ENCODE measurements around the gene PFKL.
"Not testable (repeated sequence)": the region's sequence is repeated elsewhere in the genome, so short reads cannot be mapped to it uniquely, and the experiment has no call there.

PFKL gene

DNA sequence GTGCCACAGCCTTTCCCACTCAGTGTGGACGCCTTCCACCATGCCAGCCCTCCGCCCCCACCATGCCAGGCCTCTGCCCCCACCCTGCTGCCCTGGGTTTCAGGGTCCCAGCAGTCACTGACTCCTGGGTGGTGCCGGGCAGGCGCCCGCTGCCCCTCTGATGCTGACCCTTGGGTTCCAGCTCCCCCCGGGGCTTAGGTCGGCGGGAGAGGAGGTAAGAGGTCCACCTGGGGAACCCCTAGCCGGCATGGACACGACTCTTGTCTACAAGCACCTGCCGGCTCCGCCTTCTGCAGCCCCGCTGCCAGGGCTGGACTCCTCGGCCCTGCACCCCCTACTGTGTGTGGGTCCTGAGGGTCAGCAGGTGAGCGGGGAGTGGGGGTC lies 7.0 kb upstream of the PFKL start:
- in situ Hi-C loops (cut with MboI; ENCODE audit: low pct_unique_long_range_greater_than_20kb, low sequenced_read_pairs), result no loop called here
- no peak for DNase-seq

DNA sequence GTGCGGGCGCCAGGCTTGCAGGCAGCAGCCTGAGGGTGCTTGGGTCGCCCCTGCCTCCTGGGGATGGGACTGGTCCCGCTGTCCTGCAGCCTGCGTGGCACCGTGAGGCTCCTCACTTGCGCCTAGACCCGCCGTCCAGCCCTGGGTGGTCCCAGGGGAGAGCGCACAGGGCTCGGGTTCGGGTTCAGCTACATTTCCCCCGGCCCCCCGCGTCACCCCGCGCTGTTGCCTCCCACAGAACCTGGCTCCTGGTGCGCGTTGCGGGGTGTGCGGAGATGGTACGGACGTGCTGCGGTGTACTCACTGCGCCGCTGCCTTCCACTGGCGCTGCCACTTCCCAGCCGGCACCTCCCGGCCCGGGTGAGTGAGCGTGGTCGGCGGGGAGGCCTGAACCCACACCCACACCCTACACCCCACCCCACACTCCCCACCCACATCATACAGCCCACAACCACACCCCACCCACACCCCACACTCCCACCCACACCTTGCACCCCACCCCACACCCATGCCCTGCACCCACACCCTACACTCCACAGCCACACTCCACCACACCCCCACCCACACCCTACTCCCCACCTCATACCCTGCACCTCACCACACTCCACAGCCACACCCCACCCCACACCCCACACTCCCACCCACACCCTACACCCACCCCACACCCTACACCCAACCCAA lies 6.2 kb upstream of the PFKL start:
- DNase-seq, result no peak
- in situ Hi-C loops (cut with MboI; ENCODE audit: low pct_unique_long_range_greater_than_20kb, low sequenced_read_pairs), result no loop called here

DNA sequence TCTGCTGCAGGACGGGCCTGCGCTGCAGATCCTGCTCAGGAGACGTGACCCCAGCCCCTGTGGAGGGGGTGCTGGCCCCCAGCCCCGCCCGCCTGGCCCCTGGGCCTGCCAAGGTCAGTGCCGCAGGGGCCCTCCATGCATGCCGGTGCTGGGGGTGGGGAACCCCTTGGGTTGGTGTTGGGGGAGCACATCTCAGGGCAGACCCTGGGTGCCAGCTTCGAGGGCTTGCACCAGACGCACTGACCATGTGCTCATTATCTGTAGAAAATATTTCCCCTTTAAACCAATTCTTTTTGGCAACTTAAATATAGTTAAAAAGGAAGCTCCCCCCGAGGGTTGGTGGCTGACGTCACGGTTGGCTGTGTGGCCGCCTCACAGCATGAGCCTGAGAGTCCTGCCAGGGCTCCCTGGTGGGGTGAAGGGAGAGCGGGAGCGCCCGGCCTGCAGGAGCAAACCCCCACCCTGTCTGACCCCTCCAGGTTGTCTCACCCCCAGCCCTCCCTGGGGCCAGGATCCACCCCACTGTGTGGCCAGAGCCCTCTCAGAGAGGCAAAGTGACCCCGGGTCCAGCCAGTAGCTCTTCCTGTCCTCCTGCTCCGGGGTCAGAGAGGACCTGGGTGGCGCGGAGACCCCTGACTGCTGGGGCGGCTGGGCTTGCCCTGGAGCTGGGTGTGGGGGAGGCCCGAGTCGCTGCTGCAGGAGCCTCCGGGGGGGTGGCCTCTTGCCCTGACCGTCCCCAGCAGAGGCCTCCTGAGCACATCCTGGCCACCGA lies 5.3 kb upstream of the PFKL start:
- peak; percentile 35 for DNase-seq
- in situ Hi-C loops (cut with MboI; ENCODE audit: low pct_unique_long_range_greater_than_20kb, low sequenced_read_pairs), result no loop called here

DNA sequence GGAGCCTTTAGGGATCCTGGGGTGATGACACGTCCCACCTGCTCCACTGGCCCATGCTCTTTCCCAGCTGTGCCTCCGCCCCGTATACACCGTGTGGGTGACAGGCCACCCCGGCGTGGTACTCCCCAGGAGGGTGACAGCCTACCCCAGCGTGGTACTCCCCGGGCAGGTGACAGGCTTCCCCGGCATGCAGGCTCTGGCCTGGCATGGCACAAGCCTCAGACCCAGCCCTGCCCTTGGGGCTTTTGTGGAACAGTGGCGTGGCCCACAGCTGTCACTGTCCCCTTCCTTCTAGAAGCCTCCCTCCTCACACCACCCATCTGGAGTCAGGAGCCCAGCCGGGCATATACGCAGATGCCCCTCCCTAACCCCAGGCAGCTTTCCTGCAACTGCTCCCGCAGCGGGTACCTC lies 4.7 kb upstream of the PFKL start:
- in situ Hi-C loops (cut with MboI; ENCODE audit: low pct_unique_long_range_greater_than_20kb, low sequenced_read_pairs), result no loop called here
- DNase-seq, result no peak

DNA sequence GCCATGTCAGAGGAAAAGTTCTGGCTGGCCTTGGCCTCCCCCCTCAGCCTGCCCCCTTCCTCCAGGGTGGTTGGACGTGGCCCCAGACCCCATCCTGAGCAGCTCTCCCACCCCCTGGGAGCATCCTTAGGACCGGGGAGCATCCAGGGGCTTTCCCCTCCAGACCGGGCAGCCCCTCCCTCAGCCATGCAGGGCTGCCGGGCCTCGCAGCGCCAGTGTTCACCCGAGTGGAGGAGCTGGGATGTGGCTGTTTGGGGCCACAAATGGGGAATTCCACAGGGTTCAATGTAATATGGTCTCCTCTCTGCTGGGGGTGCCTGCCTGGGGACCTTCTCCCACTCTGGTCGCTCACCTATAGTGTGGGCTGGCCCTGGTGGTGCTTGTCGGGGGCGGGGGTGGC lies 4.2 kb upstream of the PFKL start:
- in situ Hi-C loops (cut with MboI; ENCODE audit: low pct_unique_long_range_greater_than_20kb, low sequenced_read_pairs), result no loop called here
- no peak for DNase-seq

DNA sequence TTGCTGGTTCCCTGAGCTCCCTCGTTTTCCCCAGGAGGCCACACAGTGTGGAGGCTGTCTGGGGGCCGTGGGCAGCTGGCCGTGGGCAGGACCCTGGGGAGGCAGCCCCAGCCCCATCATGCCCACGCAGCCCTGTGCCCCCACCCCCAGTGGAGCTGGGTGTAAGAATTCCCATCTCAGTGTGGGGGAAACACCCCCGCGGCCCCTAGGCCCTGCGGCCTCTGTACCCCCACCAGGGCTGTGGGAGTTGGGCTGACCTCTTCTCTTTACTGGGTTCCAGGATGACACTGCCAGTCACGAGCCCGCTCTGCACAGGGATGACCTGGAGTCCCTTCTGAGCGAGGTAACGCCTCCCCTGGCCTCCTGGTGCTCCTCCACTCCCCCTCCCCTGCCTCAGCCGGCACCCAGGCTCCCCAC lies 3.7 kb upstream of the PFKL start:
- in situ Hi-C loops (cut with MboI; ENCODE audit: low pct_unique_long_range_greater_than_20kb, low sequenced_read_pairs), result no loop called here
- no peak for DNase-seq

DNA sequence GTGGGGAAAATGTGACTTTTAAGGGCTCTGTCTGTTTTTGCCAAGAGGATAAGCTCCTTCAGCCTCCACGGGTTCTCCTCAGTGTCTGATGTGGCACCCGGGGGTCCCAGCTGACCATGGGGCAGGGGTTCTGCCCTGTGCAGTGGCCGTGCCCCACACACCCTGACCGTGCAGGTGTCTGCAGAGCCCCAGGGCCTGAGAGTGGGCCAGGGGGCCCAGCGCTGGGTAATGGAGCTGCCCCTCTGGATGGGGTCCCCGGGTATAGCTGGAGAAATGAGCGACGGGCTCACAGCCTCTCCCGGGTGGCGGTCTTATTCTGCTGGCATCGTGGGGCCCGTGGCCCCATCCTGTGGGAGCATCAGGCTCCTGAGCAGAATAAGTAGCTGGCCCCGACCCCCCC lies 2.9 kb upstream of the PFKL start:
- no peak for DNase-seq
- in situ Hi-C loops (cut with MboI; ENCODE audit: low pct_unique_long_range_greater_than_20kb, low sequenced_read_pairs), result no loop called here

DNA sequence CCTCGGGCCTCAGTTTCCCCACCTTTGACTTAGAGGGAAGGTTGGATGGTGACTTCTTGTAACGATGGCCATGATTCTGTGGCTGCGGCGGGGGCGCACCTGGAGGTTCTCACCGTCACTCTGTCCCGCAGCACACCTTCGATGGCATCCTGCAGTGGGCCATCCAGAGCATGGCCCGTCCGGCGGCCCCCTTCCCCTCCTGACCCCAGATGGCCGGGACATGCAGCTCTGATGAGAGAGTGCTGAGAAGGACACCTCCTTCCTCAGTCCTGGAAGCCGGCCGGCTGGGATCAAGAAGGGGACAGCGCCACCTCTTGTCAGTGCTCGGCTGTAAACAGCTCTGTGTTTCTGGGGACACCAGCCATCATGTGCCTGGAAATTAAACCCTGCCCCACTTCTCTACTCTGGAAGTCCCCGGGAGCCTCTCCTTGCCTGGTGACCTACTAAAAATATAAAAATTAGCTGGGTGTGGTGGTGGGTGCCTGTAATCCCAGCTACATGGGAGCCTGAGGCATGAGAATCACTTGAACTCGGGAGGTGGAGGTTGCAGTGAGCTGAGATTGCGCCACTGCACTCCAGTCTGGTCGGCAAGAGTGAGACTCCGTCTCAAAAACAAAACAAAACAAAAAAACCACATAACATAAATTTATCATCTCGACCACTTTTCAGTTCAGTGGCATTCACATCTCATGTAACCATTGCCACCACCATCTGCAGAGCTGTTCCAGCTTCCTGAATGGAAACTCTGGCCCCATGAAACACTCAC lies 2.1 kb upstream of the PFKL start:
- in situ Hi-C loops (cut with MboI; ENCODE audit: low pct_unique_long_range_greater_than_20kb, low sequenced_read_pairs), result no loop called here
- peak; percentile 85 for DNase-seq

DNA sequence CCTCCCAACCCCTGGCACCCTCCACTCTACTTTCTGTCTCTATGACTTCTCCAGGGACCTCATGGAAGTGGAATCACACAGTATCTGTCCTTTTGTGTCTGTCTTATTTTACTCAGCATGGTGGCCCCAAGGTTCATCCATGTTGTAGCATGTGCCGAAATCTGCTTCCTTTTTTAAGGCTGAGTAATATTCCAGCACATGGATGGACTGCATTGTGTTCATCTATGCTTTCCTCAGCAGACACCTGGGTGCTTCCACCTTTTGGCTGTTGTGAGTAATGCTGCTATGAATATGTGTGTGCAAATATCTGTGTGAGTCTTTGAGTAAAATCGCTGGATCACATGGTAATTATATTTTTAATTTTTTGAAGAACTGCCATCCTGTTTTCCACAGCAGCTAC lies 1.6 kb upstream of the PFKL start:
- in situ Hi-C loops (cut with MboI; ENCODE audit: low pct_unique_long_range_greater_than_20kb, low sequenced_read_pairs), result no loop called here
- DNase-seq, result peak; percentile 24

DNA sequence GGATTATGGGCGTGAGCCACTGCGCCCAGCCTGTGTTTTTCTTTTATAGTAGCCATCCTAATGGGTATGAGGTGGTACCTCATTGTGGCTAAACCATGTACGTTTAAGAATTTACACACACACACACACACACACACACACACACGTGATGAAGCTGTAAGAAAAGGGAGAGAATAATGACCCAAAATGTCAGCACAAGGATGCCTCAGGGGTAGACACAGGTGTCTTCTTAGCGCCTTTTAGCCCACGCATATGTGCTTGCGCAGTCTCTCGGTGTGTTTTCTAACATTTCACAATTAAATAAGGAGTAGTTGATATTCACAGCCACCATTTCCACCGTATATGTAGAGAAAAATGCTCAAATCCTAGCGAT lies 782 bp upstream of the PFKL start:
- in situ Hi-C loops (cut with MboI; ENCODE audit: low pct_unique_long_range_greater_than_20kb, low sequenced_read_pairs), result no loop called here
- no peak for DNase-seq

DNA sequence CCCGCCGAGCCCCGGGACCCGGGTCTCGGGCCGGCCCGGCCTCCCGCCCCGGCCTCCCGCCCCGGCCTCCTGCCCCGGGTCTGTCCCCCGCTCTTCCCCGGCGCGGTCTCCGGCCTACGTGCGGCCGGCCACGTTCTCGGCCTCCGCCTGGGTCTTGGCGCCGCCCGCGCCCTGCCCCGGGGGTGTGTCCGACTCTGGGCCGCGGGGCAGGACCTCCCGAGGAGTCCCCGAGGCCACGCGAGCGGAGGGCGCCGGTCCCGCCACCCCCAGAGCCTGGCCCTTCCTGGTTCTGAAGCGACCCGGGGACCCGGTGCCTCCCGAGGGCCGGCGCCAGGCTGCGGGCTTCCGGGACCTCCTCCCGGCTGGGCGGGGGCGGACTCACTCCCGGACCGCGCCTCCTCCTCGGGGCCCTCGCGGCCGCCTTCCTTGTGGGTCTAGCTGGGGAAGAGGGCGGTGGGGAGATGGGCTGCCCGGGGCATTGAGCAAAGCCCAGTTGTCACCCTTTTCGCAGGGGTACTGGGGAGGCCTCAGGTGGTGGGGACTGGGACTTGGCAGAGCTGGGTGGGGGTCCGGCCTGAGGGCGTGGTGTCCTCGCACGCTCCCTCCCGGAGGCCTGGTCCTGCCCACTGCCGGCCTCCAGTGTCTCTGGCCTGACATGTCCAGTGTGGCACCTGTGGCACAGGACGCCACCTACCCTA lies 558 bp downstream of the PFKL start:
- DNase-seq, result peak; percentile 59
- in situ Hi-C loops (cut with MboI; ENCODE audit: low pct_unique_long_range_greater_than_20kb, low sequenced_read_pairs), result no loop called here

DNA sequence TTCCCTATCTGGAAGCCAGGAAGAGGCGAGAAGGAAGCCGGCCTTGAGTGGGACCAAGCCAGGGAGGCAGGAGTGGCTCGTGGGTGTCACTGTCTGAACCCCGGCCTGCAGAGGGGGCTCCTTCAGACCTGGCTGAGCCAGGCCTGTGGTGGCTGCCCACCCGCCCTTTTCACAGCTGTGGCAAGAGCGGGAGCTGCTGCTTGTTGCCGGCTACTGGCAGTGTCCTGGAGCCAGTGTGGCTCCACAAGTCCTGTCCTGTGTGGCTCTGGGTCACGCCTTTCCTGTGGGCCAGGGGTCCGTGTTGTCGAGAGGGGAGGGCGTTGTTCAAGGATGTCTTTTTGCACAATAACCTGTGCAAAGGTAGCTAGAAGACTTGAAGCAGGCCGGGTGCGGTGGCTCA lies 1.3 kb downstream of the PFKL start:
- in situ Hi-C loops (cut with MboI; ENCODE audit: low pct_unique_long_range_greater_than_20kb, low sequenced_read_pairs), result no loop called here
- DNase-seq, result no peak

DNA sequence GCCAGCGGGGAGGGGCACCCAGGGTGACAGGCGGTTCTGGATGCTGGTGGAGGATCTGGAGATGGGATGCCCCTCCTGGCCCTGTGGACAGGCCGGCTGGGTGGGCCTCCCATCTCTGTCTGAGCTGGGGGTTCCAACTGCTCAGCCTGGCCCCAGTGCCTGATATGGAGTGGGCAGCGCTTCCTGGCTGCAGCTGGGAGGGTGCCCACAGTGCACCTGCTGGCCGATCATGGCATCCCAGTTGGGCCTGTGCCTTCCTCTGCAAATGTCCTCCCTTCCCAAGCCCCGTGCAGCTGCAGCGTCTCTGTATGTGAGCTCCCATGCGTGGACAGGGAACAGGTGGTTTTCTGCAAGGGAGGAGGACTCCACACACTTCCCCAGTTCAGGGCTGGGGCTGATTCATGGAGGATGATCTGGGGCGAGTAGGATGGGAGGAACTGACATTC lies 2.1 kb downstream of the PFKL start:
- in situ Hi-C loops (cut with MboI; ENCODE audit: low pct_unique_long_range_greater_than_20kb, low sequenced_read_pairs), result no loop called here

DNA sequence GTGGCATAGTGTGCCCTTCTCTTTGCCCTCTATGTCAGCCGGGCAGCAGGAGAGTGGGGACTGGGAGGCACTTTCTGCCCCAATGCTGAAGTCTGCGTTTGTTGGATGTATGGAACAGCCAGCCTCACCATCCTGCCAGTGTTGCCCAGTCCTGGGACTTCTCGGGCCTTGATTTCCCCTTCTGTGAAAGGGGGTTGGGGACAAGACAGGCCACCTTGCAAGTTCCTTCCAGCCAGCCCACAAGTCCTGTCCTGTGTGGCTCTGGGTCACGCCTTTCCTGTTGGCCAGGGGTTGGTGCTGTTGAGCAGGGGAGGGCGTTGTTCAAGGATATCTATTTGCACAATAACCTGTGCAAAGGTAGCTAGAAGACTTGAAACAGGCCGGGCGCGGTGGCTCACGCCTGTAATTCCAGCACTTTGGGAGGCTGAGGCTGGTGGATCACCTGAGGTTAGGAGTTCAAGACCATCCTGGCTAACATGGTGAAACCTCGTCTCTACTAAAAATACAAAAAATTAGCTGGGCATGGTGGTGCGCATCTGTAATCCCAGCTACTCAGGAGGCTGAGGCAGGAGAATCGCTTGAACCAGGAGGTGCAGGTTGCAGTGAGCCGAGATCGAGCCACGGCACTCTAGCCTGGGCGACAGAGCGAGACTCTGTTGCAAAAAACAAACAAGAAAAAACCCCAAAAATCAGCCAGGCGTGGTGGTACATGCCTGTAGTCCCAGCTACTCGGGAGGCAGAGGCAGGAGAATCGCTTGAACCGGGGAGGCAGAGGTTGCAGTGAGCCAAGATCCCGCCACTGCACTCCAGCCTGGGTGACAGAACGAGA lies 2.9 kb downstream of the PFKL start:
- in situ Hi-C loops (cut with MboI; ENCODE audit: low pct_unique_long_range_greater_than_20kb, low sequenced_read_pairs), result not testable (repeated sequence)
- peak; percentile 31 for DNase-seq

More for the DNA sequence above, 2.1 kb downstream of the PFKL start:
- no peak for DNase-seq

DNA sequence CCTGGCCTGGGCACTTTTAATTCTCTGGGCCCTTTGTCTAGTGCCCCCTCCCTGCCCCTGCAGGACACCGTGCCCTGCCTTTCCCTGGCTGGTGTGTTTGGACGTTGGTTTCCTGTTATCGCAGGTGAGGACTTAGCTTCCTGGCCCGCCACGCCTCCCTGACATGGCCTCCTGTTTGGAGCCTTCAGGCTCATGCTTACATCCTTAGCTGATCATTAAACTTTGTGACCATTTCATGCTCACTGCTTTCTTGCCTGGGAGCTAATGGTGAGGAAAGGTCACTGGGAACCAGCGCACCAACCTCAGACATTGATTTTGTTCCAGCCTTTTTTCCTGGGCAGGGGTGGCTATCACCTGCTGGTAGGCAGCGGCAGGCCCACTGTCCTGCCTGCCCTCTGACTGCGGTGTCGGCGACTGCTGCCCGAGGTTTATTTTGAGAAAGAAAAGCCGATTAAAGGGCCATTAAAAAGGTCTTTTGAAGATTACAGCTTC lies 3.7 kb downstream of the PFKL start:
- in situ Hi-C loops (cut with MboI; ENCODE audit: low pct_unique_long_range_greater_than_20kb, low sequenced_read_pairs), result no loop called here
- DNase-seq, result no peak

DNA sequence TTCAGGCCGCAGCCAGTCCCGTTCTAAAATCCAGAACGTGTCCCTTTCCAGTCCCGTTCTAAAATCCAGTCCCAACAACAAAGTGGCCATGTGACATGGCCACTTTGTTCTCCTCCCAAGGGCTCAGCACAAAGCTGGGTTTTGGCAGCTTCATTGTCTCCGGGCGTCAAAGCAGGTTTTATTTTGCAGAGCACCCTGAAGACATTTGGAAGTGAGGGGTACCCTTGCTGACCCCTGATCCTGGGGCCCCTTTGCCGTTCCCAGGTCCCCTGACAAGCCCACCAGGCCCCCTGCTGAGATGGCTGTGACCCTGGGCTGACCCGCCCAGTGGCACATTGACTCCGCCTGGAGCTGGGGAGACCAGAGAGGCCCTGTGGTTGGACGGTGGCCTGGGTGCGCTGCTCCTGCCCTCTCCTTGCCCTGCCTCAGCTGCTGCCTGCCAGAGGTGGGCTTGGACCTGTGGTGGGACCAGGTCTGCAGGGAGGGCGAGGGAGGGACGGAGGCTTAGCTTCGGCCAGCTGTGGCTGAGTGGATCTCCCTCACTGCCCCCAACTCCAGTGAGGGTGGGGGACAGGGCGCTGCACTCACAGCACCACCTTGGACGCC lies 4.3 kb downstream of the PFKL start:
- DNase-seq, result no peak
- in situ Hi-C loops (cut with MboI; ENCODE audit: low pct_unique_long_range_greater_than_20kb, low sequenced_read_pairs), result no loop called here

DNA sequence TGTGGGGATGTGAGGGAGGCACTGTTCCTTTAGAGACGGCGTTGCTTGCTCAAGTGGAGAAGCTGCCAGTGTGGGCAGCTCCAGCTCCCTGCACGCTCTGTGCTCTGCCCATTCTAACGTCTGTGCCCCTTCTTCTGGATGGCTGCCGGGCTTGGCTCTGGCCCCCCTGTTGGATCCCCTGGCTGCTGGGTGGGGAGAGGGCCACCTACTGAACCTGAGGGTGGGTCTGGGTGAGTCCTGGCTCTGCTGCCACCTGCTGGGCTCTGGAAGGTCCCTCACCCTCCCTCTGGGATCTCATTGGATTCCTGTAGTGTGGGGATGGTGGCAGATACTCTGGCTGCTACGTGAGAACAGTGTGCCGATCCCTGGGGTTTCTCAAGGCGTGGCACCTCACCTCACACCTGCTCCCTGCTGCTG lies 5.0 kb downstream of the PFKL start:
- DNase-seq, result peak; percentile 61
- in situ Hi-C loops (cut with MboI; ENCODE audit: low pct_unique_long_range_greater_than_20kb, low sequenced_read_pairs), result no loop called here

DNA sequence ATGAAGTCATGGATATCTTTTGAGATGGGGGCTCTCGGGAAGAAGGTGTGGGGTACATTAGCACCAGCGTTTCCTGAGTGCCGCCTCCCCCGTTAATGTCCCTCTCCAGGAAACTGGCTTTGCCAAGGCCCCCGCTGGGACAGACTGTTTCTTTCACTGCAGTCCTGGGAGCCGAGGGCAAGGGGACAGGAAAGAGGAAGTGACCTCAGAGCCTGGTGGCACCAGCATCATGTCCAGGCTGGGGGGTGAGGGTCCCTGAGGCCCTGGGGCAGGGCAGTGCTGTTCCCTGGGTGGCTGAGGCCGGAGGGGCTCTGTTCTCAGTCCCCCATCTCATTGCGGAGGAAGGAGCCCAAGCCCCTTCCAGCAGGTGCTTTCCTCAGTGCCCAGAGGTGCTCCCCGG lies 5.8 kb downstream of the PFKL start:
- DNase-seq, result no peak
- in situ Hi-C loops (cut with MboI; ENCODE audit: low pct_unique_long_range_greater_than_20kb, low sequenced_read_pairs), result no loop called here
